DMS79 (cell line): ENCODE results near the gene MVK.
"Not testable (repeated sequence)": the region's sequence is repeated elsewhere in the genome, so short reads cannot be mapped to it uniquely, and the experiment has no call there.

Source experiments
- DNase-seq: peaks from one replicate; lab custom pipeline; 2025; lab: John Stamatoyannopoulos, UW

MVK gene

DNA sequence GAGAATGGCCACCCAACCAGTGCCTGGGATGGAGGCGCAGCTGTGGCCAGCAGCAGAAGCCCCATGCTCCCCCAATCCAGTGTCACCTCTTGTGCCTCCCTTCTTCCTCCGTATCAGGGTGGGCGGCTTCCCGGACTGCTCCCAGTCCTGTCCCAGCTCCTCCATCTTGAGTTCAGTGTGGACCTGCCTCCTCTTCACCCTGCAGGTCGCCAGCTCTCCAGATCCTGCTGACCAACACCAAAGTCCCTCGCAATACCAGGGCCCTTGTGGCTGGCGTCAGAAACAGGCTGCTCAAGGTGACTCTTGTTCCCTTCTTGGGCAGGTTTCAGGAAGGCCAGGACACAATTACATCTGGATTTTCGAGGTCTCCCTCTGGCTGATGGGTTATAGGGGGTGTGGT lies 17.0 kb downstream of the MVK start:
- no peak for DNase-seq

DNA sequence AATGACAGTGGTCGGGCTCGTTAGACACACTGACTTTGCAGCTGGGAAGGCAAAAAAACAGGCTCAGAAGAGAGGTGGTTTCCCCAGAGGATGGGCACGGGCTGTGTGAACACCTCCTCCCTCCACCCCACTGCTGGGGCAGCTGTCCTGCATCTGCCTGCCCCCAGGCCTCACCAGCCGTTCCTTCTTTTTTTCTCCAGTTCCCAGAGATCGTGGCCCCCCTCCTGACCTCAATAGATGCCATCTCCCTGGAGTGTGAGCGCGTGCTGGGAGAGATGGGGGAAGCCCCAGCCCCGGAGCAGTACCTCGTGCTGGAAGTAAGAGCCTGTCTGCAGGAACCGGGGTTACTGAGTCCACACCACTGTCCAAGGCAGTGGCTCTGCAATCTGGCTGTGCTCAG lies 17.4 kb downstream of the MVK start:
- no peak for DNase-seq

DNA sequence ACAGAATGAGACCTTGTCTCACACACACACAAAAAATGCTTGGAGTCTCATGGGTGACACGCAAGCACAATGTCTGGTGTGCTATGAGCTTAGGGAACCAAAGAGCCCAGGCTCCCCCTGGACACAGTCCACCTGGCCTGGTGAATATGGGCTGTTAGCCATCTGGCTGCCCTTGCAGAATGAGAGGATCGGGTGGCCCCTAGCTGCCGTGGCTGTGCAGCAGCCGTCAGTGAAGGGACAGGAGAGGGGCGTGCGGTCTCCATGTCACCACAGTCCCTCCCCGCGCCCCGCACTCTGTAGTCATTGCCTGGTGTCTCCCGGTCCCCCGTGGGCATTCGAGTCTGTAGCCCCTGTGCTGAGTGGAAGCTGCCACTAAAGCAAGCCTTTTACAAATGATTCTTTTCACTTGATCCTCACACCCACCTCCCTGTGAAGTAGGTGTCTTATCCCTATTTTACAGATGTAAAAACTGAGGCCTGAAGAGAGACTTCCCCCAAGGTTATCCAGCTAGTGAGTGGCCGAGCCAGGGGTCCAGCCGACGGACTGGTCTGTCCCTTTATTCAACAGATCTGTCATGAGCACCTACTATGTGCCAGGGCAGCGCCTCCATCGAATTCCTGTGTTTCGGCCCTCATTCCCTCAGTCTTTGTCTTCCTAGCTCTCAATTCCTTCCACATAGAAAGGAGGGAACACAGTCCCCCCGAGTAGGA lies 18.8 kb downstream of the MVK start:
- no peak for DNase-seq

DNA sequence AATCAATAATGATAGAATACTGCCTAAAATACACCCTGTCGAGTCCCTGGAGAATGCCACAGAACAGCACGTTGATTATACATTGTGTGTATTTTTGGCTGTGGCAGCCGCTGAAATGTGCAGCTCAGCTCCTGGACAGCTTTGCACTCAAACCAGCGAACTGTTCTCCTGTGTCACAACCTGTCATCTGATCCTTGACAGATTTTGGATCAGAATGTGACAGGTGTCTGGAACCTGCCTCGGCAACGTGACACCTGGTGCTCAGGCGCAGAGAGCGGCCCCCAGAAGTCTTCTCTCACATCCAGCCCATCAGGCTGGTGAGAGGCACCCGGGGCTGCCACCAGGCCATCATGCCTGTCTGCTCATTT lies 19.3 kb downstream of the MVK start:
- no peak for DNase-seq

DNA sequence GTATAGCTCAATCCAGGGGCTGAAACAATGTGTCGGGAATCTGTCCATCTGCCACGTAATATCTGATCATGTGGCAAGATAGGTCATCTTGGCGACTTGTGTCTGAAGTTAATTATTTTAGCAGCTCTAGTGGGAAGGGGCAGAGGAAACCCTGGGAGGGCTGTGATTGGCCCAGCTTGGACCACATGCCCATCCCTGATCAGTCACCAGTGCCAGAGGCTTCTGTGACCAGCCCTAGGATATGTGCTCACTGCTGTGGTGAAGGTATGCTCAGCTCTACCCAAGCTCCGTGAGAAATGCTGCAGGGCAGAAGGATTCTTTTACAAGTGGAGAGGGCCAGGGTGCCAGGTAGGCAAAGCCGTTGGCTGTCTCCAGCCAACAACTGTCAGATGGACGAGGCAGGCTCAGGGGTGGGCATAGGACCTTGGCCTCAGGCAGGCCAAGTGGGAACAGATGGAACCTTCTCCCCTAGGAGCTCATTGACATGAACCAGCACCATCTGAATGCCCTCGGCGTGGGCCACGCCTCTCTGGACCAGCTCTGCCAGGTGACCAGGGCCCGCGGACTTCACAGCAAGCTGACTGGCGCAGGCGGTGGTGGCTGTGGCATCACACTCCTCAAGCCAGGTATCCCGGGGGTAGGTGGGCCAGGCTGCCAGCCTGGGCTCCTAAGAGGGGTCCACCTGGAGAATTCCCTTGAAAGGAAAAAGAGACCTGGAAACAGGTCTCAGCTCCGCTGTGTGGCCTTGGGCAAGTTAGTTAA lies 21.1 kb downstream of the MVK start:
- no peak for DNase-seq

DNA sequence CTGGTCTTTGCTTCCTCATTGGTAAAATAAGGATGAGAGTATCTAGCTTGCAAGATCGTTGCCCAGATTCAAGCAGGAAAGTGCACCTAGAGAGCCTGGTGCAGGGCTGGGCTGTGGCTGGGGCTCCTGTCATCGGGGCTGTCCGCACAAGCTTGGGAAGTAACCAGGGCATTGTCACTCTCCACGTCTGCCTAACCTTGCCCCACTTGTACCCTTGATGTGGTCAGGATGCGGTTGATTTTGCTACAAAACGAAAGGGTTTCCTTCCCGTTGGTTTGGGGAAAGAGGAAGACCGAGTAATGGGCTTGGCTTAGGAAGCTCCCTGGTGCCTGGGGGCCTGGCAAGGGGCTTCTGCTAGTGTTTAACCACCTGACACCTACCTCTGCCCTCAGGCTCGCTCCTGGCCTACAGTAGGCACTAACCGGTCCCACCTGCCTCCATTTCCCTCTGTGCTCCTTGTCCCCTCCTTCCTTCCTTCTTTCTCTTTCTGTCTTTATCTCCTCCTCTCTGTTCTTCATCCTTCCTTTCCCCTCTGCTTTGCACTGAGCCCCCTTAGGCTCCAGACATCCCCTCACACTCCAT lies 21.8 kb downstream of the MVK start:
- DNase-seq = no peak

DNA sequence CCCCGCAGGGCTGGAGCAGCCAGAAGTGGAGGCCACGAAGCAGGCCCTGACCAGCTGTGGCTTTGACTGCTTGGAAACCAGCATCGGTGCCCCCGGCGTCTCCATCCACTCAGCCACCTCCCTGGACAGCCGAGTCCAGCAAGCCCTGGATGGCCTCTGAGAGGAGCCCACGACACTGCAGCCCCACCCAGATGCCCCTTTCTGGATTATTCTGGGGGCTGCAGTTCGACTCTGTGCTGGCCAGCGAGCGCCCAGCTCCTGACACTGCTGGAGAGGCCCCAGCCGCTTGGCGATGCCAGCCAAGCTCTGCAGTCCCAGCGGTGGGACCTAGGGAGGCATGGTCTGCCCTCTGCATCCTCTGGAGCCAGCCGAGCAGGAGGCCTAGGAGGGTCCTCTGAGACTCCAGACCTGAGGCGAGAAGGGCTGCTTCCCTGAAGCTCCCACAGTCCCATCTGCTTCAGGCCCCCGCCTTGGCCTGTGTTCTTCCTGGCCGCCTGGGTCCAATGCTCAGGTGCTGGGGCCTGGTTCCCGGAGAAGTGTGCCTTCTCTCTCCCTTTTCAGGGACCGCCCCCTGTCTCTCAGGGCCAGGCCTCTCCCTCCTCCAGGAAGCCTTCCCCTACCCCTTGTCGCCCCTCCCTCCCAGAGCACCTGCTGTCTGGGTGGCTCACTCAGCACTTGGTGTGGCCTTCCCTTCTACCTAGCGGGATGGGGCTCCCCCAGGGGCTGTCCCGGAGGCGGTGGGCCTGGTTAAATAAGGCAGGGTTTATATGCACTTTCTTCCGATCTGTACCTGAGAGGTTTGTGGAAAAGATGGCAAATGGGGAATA lies 23.0 kb downstream of the MVK start:
- DNase-seq = no peak

DNA sequence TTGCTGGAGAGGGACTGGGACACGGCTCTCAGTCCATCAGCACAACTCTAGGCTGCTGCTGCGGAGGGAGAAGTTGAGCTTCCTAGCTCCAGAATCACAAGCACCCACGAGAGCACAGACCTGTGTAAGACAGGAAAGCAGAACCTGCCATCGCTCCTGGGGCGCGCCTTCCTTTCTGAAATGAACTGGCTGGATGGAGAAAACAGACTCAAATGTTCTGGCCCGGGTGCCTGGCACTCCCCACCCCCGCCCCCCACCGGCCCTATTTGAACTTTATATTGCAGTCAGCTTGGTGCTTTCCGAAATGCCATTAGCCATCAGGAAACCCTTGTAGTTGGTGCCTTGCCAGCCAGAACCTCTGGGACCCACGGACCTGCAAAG lies 23.8 kb downstream of the MVK start:
- no peak for DNase-seq

DNA sequence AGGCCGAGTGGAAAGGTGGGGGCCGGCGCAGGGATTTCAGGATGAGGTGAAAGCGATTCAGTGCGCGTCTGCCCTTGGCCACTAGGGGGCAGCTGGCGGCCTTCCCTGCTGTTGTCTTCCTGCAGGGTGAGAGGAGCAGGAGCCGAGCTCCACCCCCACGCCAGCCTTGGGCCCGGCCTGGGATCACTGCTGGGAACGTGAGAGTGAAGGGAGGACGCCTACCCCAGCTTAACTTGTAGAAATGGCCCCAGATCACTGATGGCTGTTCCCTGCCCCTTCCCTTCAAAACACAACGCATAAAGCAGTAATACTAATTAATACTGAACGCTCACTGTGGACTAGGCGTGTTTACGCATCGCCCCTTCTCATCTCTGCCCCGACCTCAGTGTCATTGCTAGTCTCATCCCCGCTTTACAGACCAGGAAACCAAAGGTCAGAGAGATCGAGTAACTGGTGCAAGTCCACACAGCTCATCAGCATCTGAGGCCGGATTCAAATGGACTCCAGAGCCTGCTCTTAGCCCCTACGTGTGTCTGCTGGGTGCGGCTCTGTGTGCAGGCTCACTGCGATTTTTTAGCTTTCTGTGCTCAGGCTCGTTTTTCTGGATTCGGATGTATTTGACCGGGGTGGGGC lies 24.3 kb downstream of the MVK start:
- no peak for DNase-seq

DNA sequence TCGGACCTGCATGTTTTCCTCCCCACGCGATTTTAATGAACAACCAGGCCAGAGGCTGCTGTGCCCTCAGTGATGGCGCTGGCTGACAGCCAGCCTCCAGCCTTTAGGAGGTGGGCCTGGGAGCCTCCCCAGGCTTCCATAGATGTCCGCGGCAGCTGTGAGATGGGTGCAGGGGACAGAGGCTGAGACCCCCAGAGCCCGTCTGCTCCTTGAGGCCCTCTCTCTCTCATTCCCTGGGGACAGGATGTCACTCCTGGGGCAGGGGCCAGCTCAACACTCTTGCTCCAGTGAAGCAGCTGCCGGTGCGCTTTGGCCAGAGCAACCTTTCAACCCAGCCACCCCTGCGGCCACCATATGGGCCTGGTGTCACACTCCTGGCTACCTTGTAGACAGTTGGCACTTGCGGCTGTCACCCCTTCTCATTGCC lies 24.8 kb downstream of the MVK start:
- DNase-seq = no peak

DNA sequence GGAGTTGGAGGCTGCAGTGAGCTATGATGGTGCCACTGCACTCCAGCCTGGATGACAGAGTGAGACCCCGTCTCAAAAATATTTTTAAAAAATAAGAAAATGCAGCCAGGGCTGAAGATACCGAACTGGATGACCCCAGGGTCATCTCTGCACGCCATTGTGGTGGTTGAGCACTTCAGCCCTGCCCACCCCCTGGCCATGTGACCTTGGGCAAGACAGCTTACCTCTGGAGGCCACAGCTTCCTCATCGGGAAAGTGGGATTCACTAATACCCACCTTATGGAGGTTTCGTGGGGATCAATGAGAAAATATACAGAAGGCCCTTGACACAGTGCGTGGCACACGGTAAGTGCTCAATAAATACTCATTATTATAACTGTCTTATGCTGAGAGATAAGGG lies 25.5 kb downstream of the MVK start:
- no peak for DNase-seq

DNA sequence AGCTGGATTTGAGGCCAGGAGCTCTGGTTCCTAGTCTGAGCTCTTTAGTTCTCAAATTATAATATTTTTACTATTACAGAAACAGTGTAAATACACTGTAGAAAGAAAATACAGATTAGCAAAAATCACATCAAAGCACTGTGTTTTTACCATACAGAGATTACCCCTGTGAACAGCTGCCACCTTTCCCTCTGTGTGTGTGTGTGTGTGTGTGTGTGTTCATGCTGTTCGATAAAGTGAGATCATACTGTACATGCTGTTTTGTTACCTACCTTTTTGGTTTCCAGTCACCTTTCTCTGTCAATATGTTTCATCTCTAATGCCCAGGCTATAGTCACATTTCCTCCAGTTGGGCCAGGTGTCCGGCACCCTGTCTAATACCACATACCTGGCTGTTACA lies 26.9 kb downstream of the MVK start:
- DNase-seq = no peak

DNA sequence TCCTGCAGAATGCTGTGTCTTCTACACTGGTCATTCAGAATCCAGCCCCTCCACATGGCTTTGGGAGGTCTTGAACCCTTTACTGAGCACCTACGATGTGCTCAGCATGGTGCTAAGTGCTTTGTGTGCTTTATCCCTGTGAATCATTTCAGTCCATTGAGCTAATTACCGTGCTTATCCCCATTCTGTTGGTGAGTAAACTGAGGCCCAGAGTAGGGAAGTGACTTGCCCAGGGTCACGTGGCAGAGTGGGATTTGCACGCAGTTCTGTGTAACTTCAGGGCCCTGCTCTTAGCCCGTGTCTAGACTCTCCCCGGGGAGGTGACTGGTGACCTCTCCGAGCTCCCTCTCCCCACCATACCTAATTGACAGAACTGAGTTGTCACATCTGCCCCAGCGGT lies 27.4 kb downstream of the MVK start:
- DNase-seq = no peak

DNA sequence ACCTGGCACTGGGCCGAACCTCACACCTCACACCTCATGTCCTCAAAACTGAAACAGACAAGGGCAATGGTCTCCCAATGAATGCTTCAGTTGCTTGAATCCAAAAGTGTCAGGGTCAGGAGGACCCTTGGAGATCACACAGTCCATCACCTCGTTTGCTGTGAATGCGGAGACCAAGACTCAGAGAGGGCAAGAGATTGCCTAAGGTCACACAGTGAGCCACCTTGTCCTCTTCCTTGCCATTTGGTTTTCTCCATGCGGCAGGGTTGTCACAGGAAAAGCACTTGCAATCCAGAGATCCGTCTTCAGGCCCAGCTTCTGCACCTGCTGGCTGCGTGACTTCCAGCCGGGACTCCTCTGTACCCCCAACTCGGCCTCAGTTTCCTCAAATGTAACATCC lies 28.0 kb downstream of the MVK start:
- no peak for DNase-seq

DNA sequence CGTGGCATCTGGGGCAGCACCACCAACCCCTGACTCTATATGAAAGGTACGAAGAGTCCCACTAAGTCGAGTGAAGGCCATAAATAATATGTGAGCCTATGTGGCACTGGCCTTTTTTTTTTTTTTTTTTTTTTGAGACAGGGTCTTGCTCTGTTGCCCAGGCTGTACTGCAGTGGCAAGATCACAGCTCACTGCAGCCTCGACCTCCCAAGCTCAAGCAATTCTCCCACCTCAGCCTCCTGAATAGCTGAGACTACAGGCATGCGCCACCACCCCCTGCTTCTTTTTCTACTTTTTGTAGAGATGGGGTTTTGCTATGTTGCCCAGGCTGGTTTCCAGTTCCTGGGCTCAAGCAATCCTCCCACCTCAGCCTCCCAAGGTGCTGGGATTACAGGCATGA lies 28.5 kb downstream of the MVK start:
- DNase-seq = not testable (repeated sequence)

DNA sequence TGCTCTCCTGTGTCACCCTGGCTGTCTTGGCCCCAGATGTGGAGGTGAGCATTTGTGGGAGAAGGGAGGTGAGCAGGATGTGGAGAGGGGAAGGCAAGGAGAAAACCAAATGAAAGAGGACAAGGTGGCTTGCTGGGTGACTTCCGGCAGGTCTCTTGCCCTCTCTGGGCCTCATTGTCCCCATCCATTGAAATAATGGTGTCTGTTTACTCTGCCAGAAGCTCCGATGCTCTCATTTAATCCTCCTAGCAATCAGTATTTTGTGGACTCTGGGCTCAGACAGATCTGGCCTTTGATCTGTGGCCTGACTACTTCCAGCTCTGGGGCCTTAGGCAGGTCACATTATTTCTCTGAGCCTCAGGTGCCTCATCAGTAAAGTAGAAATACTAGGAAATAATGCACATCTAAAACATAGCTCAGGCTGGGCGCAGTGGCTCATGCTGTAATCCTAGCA lies 30.6 kb downstream of the MVK start:
- no peak for DNase-seq

DNA sequence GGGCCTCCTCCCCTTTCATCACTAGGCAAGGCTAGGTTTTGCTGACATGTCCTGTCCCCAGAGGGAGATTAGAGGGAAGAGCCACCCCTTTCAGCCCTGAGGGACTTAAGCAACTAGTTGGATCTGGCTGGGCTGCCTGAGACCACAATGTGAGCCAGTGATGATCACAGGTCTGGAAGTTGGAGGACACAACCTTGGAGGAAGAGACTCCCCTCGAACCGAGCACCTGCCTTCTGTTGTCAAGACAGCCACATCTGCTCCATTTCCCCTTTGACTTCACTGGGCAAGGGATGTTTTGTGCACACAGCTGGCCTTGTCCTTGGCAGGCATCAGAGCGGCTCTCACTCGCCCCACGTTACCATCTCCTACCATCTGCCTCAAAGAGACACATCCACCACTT lies 31.4 kb downstream of the MVK start:
- DNase-seq = no peak

DNA sequence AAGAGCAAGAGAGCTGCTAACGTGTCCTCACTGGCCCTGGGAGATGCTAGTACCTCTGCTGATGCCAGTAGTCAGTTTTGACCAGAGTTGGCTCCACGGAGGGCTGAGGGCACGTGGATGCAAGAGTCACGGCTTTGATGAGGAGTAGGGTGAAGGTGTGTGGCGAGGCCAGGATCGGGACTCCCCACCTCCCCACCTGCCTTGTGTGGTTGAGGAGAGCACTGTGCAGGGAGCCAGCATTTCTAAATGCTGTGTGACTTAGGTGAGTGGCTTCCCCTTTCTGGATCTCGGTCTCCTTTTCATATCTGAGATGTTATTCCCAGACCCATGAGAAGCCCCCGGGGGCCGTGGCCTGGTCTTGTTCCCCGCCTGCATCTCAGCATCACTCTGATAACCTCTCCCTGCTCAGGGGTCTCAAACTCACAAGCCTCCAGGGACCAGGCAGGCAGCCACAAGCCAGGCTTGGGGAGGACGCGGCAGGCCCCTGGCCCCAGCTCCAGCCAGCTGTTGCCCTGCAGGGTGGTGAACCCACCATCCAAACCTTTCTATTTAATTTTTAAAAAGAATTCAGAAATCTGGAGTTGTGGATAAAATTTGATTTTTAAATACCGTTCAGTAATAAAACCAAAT lies 32.1 kb downstream of the MVK start:
- DNase-seq = no peak

DNA sequence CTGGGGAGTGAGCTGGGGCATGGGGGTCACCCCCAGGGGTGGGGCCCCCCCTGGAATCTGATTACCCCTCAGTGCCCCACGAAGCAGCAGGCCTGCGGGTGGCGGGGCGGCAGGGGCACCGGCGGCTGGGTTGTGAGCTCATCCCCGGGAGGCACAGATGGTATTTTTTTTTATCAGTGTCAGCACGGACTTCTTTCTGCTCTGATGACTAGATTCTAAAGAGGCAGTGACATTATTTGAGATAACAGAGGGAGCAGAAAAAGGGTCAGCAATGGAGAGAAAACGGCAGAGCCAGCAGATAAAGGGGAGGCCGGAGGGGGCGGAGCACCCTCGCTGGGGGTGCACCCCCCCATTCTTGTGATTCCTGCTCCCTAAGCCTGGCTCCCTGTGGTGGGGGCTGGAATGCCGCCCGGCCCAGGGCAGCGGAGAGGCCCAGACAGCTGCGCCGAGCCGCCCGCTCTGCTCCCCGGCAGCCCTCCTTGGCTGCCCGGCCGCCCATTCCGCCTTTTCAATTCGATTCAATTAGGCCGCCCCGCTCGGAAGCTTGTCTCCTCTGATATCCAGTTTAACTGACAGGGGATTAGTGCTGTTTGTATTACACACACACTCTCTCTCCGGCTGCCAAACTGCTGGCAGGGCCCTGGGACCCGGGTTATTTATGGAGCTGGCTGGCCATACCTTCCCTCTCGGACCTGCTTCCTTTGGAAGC lies 32.9 kb downstream of the MVK start:
- DNase-seq = no peak

DNA sequence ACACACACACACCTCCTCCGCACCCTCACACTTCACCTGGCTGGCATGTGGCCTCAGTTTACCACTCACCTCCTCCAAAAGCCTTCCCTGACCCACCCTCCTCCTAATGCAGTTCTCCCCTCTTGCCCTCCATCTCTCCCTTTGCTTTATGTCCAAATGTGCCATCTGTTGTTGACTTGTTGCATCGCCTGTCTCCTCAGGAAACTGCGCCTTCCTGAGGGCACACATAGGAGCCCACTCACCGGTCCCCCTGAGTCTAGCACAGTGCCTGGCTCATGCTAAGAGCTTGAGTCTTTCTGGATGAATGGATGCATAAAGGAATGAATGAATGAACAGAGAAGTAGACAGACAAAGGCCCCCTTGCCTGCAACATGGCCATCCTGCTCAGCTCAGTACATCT lies 34.0 kb downstream of the MVK start:
- DNase-seq = no peak

DNA sequence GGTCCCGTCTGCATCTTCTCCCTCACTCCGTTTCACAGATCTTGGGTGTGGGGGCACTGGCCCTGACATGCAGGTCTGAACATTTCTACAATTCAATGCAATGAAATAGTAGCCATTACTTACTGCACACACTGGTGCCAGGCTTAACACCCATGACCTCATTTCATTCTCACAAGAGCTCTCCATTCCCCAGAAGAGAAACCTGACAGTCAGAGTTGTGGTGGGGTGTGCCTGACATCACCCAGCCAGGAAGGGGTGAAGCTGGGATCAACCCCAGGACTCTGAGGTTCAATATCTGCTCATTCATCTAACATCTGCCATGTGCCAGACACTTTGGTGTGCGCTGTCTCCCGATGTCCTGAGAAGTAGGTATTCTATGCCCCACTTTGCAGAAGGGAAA lies 34.7 kb downstream of the MVK start:
- no peak for DNase-seq
